HepG2 (cell line): ENCODE results near the gene COQ7. TPM values are rescaled to one million over a fixed set of nuclear protein-coding genes. Genes with fewer than 3 reads are reported as not detected.

Experiments used
- ATAC-seq: fragments of 200-7000 bp; cut with Tn5 transposase; 3 replicates; pipeline ENCODE4 v1.9.1; 2020; ENCODE audit warnings: mild to moderate bottlenecking, moderate library complexity
- BruUV-seq: library from RNA; stranded (reverse); fragments of 400-500 nt; replicated peaks from 2 replicates; lab custom pipeline; 2021; lab: Mats Ljungman, UMichigan
- CTCF ChIA-PET: fragments of 300-600 bp; formaldehyde crosslinking; extraction: SDS; loops from one replicate; lab custom pipeline; 2021; ENCODE audit warnings: low total read pairs, inconsistent platforms, low intra/inter-chr PET ratio; lab: Yijun Ruan, JAX
- POLR2A ChIA-PET: fragments of 350-600 bp; sonication (Branson Sonifier 250); formaldehyde crosslinking; loops from one replicate; lab custom pipeline; 2020; ENCODE audit warnings: antibody characterized with exemption, inconsistent platforms; lab: Yijun Ruan, JAX
- DNase-seq: peaks from one replicate; pipeline ENCODE4 v3.0.0-alpha.2; 2015; ENCODE audit warnings: low spot score
- FAIRE-seq: peaks from 3 replicates; lab custom pipeline; 2011; peaks lifted over from hg19 to GRCh38; lab: Jason Lieb, UNC
- H2AFZ ChIP-seq: one replicate; pipeline ENCODE4 v1.6.1; 2011; ENCODE audit warnings: low read length, inconsistent platforms
- H3K27ac ChIP-seq: fragments of 300-600 bp; 3 replicates; pipeline ENCODE4 v1.8.0; 2011; ENCODE audit warnings: mixed run types, mild to moderate bottlenecking, mixed read lengths, low read length, inconsistent platforms; ENCODE audit not compliant: insufficient read depth; ENCODE audit errors: extremely low read length
- H3K27me3 ChIP-seq, 2 experiments: fragments of 200-600 bp in 1 of 2; 2 replicates in 1 of 2; 3 replicates in 1 of 2; pipeline versions ENCODE4 v1.6.0 to v1.8.0; 2011; ENCODE audit warnings: low read length in 2 of 2, mild to moderate bottlenecking in 2 of 2, moderate library complexity in 2 of 2, inconsistent platforms in 1 of 2; ENCODE audit not compliant: insufficient read depth in 2 of 2, control insufficient read depth in 1 of 2
- H3K36me3 ChIP-seq, 2 experiments: fragments of 200-600 bp in 1 of 2; replicated peaks in 1 of 2; 2 replicates in 1 of 2; 3 replicates in 1 of 2; pipeline versions ENCODE4 v1.5.1 to v1.8.0; 2011; ENCODE audit warnings: low read length in 2 of 2, inconsistent platforms in 1 of 2; ENCODE audit not compliant: insufficient read depth in 2 of 2, control insufficient read depth in 1 of 2
- H3K4me1 ChIP-seq: 2 replicates; pipeline ENCODE4 v1.5.1; 2012; ENCODE audit warnings: low read length, inconsistent platforms; ENCODE audit not compliant: insufficient read depth
- H3K4me2 ChIP-seq: 2 replicates; pipeline ENCODE4 v1.6.0; 2011; ENCODE audit warnings: low read depth, low read length, inconsistent platforms
- H3K4me3 ChIP-seq, 3 experiments: fragments of 200-600 bp in 1 of 3; sonication (generic), shearing (Covaris generic) in 1 of 3; replicated peaks in 1 of 3; 2 replicates each; pipeline ENCODE4 v1.5.1; 2011 to 2016; ENCODE audit warnings: low read length in 3 of 3, inconsistent platforms in 2 of 3, low read depth in 2 of 3, mild to moderate bottlenecking in 2 of 3, control low read depth in 1 of 3, mixed read lengths in 1 of 3; ENCODE audit not compliant: insufficient read depth in 1 of 3
- H3K79me2 ChIP-seq: one replicate; pipeline ENCODE4 v1.6.1; 2011; ENCODE audit warnings: low read length, inconsistent platforms; ENCODE audit not compliant: insufficient read depth
- H3K9ac ChIP-seq: 2 replicates; pipeline ENCODE4 v1.6.0; 2011; ENCODE audit warnings: mild to moderate bottlenecking, low read depth, low read length, inconsistent platforms; ENCODE audit not compliant: insufficient read depth
- H3K9me3 ChIP-seq: 2 replicates; pipeline ENCODE4 v1.5.1; 2012; ENCODE audit warnings: mild to moderate bottlenecking, low read length
- H4K20me1 ChIP-seq: 2 replicates; pipeline ENCODE4 v1.6.0; 2011; ENCODE audit warnings: inconsistent platforms, mild to moderate bottlenecking, low read length, moderate library complexity; ENCODE audit not compliant: insufficient read depth
- ATF7 ChIP-seq, 2 experiments: fragments of 450-650 bp in 1 of 2; sonication (generic) in 1 of 2; formaldehyde crosslinking in 1 of 2; IDR thresholded peaks; 2 replicates each; pipeline versions ENCODE4 v1.4.0 to v1.6.1; 2016 to 2020; ENCODE audit warnings: antibody characterized with exemption in 1 of 2, mild to moderate bottlenecking in 1 of 2, missing genetic modification reagents in 1 of 2
- CREB1 ChIP-seq, 2 experiments: fragments of 450-650 bp in 1 of 2; IDR thresholded peaks; 2 replicates each; pipeline ENCODE4 v1.6.1; 2016 to 2017; ENCODE audit warnings: control low read depth in 1 of 2, mild to moderate bottlenecking in 1 of 2, missing compliant biosample characterization in 1 of 2, missing genetic modification characterization in 1 of 2
- ELF3 ChIP-seq: IDR thresholded peaks from 2 replicates; pipeline ENCODE4 v1.6.1; 2016; ENCODE audit warnings: missing genetic modification reagents, missing compliant biosample characterization
- KAT7 ChIP-seq: IDR thresholded peaks from 2 replicates; pipeline ENCODE4 v1.6.1; 2018; ENCODE audit warnings: borderline replicate concordance, missing compliant biosample characterization
- ZNF318 ChIP-seq: sonication (generic); formaldehyde crosslinking; IDR thresholded peaks from 2 replicates; pipeline ENCODE4 v1.4.0; 2020; ENCODE audit warnings: mild to moderate bottlenecking, missing genetic modification reagents
- ZNF781 ChIP-seq: sonication (generic); formaldehyde crosslinking; IDR thresholded peaks from 2 replicates; pipeline ENCODE4 v1.5.1; 2020; ENCODE audit warnings: borderline replicate concordance, mild to moderate bottlenecking, missing genetic modification reagents; ENCODE audit errors: not compliant biosample characterization
- ZNF83 ChIP-seq: sonication (generic); formaldehyde crosslinking; IDR thresholded peaks from 2 replicates; pipeline ENCODE4 v1.4.0; 2020; ENCODE audit warnings: missing genetic modification reagents, mild to moderate bottlenecking, borderline replicate concordance
- WGBS: methylation state at CpG from one replicate; pipeline ENCODE4 v1.1.6; 2017; ENCODE audit warnings: low lambda C conversion rate; 5-methylcytosine and 5-hydroxymethylcytosine counted together
- in situ Hi-C: cut with HindIII; loops from 2 replicates; pipeline ENCODE4 v1.10.0; 2017; ENCODE audit warnings: low pct_unique_long_range_greater_than_20kb; ENCODE audit not compliant: extremely low pct_ligation_motif_present
- intact Hi-C: fragments of 100-400 bp; cut with micrococcal nuclease; formaldehyde crosslinking; loops from one replicate; pipeline ENCODE4 v1.10.0; 2022; ENCODE audit not compliant: unreplicated experiment
- polyA plus RNA-seq, 8 experiments: library from polyadenylated mRNA; depleted of rRNA in 3 of 8; stranded (reverse) in 7 of 8; unstranded in 1 of 8; fragments of >200 nt; fragmentation: Illumina TruSeq in 4 of 8; extraction: Trizol in 4 of 8; gene quantifications; 2 replicates each; pipeline versions ENCODE4 v1.2.1 to v1.2.3, GENCODE V29; 2011 to 2016; ENCODE audit warnings: low read depth in 4 of 8, missing spikeins in 1 of 8, mixed read lengths in 1 of 8; ENCODE audit not compliant: insufficient read depth in 1 of 8
- total RNA-seq, 5 experiments: library from RNA; depleted of rRNA; stranded (reverse); fragments of >200 nt; fragmentation: Illumina TruSeq; extraction: Trizol; gene quantifications; 2 replicates each; pipeline ENCODE4 v1.2.3, GENCODE V29; 2016; ENCODE audit warnings: low read depth in 1 of 5

The COQ7 gene
- total and polyA plus RNA-seq, 2 of the 13 experiments (the other 11 are each of a cell fraction or from before 2014, with no cell fraction given) = 20.1 to 45.7 TPM

- no peaks in the 10 kb centered on the region for H4K20me1 ChIP-seq
- BruUV-seq = no TSS peak
- H3K4me3 ChIP-seq = no peak overlapping the region
- ChIA-PET CTCF (no interaction called here), POLR2A (no interaction called here)
- no peak overlapping the region for H3K27ac ChIP-seq
- ATAC-seq = no peak
- no peak for FAIRE-seq
- H3K9me3 ChIP-seq = no peaks in the 10 kb centered on the region
- peaks cover 2 to 16% of the 10 kb centered on the region in 2 experiments; a peak in 4 of 5 replicates for H3K27me3 ChIP-seq
- no peak for DNase-seq
- no peak overlapping the region for H2AFZ ChIP-seq
- 40% methylated on average over 16 of the region's 16 CpGs for WGBS
- H3K4me2 ChIP-seq = no peak overlapping the region
- TF ChIP-seq ATF7 (IDR thresholded peaks at IDR 0.05) = peak; percentile 40; the same call in 1 of the 2 replicates
- TF ChIP-seq ATF7 (CRISPR knock-in tag; IDR thresholded peaks at IDR 0.05) = no peak
- no peak for TF ChIP-seq ELF3
- peak; percentile 71 for TF ChIP-seq CREB1 (IDR thresholded peaks at IDR 0.05)
- TF ChIP-seq CREB1 (CRISPR knock-in tag; IDR thresholded peaks at IDR 0.05) = no peak
- no peaks in the 10 kb centered on the region for H3K36me3 ChIP-seq
- H3K9ac ChIP-seq = no peak overlapping the region
- intact Hi-C loops = loop anchor here (10.0 kb wide), 1 partner anchor 1322 kb away; no protein-coding TSS in a partner anchor
- H3K79me2 ChIP-seq = no peaks in the 10 kb centered on the region
- in situ Hi-C loops = no loop called here
- H3K4me1 ChIP-seq = peaks cover 29% of the 10 kb centered on the region
These were observed 34.9 kb downstream of the COQ7 start for GRCh38 chr16:19102187-19102872.

- H3K36me3 ChIP-seq = no peaks in the 10 kb centered on the region
- CTCF ChIA-PET = no interaction called here
- no peak for ATAC-seq
- TF ChIP-seq ZNF318 (CRISPR knock-in tag) (no peak), ZNF781 (CRISPR knock-in tag) (no peak), ZNF83 (0 out of 2 replicates have a peak, but pooled peaks have one; percentile 20), KAT7 (CRISPR knock-in tag) (no peak)
These were observed 37.2 kb downstream of the COQ7 start for GRCh38 chr16:19104607-19105006.

More at GRCh38 chr16:19104607-19105006, 37.2 kb downstream of the COQ7 start:
- H3K9ac ChIP-seq = no peak overlapping the region
- no peak for DNase-seq
- no TSS peak for BruUV-seq
- no peak overlapping the region for H2AFZ ChIP-seq
- no peak overlapping the region for H3K4me3 ChIP-seq
- no peak overlapping the region for H3K4me2 ChIP-seq
- 23% methylated on average over 5 of the region's 5 CpGs for WGBS
- H3K4me1 ChIP-seq = peaks cover 52% of the 10 kb centered on the region
- no peak for FAIRE-seq
- H3K27ac ChIP-seq = no peak overlapping the region
- H3K79me2 ChIP-seq = no peaks in the 10 kb centered on the region
- in situ Hi-C loops = no loop called here
- H4K20me1 ChIP-seq = no peaks in the 10 kb centered on the region
- intact Hi-C loops = loop anchor here (10.0 kb wide), 1 partner anchor 1320 kb away; no protein-coding TSS in a partner anchor
- no peaks in the 10 kb centered on the region for H3K9me3 ChIP-seq
- POLR2A ChIA-PET = interaction anchor here (1.3 to 12.1 kb wide), 4 partner anchors 9 to 37 kb away, joined by 4 to 239 read pairs (median 6); partner anchors contain the start of genes COQ7 and ITPRIPL2
- H3K27me3 ChIP-seq = peaks cover 2 to 16% of the 10 kb centered on the region in 2 experiments; a peak in 4 of 5 replicates
